ENCODE results near the gene ZBTB4.

The ZBTB4 gene

GRCh38 chr17:7418472-7419152 is 60.8 kb downstream of the ZBTB4 start:
- no peak for DNase-seq

- no peak for DNase-seq
Measured at GRCh38 chr17:7417056-7417655, 62.3 kb downstream of the ZBTB4 start.

GRCh38 chr17:7416323-7416722 is 63.1 kb downstream of the ZBTB4 start:
- DNase-seq: no peak

DNA sequence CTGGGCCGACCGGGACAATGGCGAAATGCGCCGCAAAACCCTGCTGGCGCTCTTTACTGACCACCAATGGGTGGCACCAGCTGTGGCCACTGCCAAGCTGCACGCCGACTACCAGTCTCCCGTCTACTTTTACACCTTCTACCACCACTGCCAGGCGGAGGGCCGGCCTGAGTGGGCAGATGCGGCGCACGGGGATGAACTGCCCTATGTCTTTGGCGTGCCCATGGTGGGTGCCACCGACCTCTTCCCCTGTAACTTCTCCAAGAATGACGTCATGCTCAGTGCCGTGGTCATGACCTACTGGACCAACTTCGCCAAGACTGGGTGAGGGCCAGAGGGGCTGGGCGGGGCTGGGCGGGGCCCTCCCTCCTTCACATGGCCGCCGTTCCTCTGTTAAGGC is 63.6 kb downstream of the ZBTB4 start:
- DNase-seq: no peak

- no peak for DNase-seq
Measured at GRCh38 chr17:7414837-7415236, 64.6 kb downstream of the ZBTB4 start.

DNA sequence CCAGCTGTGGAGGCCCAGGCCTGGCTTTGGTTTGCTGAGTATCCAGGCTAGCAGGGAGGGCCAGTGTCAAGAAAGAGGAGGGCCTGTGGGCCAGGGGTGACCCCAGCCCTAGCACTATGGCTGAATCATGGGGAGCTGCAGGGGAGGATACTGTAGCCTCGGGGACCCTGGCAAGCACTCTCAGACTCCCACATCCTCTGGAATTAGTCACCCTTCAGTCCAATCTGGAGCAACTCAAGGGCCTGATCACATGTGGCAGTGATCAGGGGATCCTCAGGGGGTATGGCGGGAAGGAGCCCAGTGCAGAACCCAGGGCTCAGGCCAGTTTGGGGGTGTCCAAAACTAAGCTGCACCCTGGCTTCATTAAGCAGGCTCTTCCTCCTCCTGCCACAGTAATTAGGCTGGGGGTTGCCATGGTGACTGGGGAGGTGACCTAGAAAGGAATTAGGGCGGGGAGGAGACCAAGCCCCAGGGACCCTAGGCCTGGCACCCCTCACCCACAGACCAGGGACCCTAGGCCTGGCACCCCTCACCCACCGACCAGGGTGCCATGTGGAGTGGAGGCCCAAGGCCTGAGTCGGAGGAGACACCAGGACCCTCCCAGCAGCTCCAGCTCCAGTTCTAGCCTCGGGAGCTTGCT is 66.0 kb downstream of the ZBTB4 start:
- DNase-seq: no peak

DNA sequence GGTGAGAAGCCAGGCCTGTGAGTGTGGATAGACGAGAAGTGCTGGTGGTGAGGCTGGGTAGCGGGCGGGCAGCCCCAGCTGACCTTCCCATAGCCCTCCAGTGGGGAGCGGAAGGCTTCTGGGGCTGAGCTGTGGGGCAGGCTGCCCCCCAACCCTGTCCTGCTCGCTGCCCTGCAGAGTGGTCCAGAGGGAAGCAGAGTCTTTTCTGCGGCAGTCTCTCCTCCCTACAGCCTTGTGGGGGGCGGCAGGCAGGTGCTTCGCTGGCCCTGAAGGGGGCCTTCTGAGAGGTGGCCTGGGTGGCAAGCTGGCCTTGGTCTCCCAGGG is 68.0 kb downstream of the ZBTB4 start:
- DNase-seq: no peak

GRCh38 chr17:7410634-7411426 is 68.6 kb downstream of the ZBTB4 start:
- DNase-seq: no peak

DNA sequence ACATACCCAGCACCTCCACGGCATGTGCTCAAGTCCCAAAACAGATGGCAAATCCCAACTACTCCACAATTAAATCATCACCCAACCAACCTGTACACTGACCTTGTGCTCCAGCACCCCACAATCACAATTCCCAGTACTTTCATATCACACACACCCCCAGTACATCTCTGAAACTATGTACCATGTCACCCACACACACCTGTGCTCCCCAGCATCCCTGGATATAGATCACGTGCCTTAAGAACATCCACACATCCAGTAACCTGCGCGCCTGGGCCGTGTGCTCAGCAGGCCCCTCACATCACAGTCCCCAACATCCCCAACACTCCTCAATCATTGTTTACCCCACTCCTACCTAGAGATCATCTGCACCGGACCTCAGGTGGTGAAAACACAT is 69.7 kb downstream of the ZBTB4 start:
- DNase-seq: no peak
